ENCODE data around the gene TMEM126B.
A peak's percentile ranks its signal among the peaks of the same experiment; 100 is the strongest.

Gene TMEM126B

GRCh38 chr11:85685125-85685819 is 56.9 kb downstream of the TMEM126B start:
- DNase-seq = peak; percentile 75

- peak; percentile 92 for DNase-seq
Observed at GRCh38 chr11:85685820-85686459, 57.5 kb downstream of the TMEM126B start, which contains the start of gene CCDC89. Gene CCDC89 (minus strand): TSS chr11:85686195. CDS start chr11:85686130, 65 bp downstream.

All from femur (tissue), 1 donor.